IMR-90 (cell line): ENCODE data around the gene RPS6KA4. TPM values are rescaled to one million over a fixed set of nuclear protein-coding genes. Genes with fewer than 3 reads are reported as not detected.

ENCODE experiments used
- ATAC-seq: fragments of 200-7000 bp; cut with Tn5 transposase; 2 replicates; pipeline ENCODE4 v1.9.1; 2020; ENCODE audit warnings: low read depth, mild to moderate bottlenecking, moderate library complexity
- BruUV-seq: library from RNA; stranded (reverse); fragments of 400-500 nt; replicated peaks from 2 replicates; lab custom pipeline; 2021; lab: Mats Ljungman, UMichigan
- CTCF ChIA-PET: fragments of 300-600 bp; formaldehyde crosslinking; extraction: SDS; loops from one replicate; lab custom pipeline; 2021; ENCODE audit warnings: antibody characterized with exemption; lab: Yijun Ruan, JAX
- POLR2A ChIA-PET: fragments of 300-600 bp; sonication (Branson Sonifier 250); formaldehyde crosslinking; loops from one replicate; lab custom pipeline; 2022; ENCODE audit warnings: antibody characterized with exemption; ENCODE audit not compliant: unreplicated experiment; lab: Charles Lee
- DNase-seq: peaks from one replicate; pipeline ENCODE4 v3.0.0; 2013
- H2AFZ ChIP-seq: replicated peaks from 2 replicates; pipeline ENCODE3; 2013; ENCODE audit warnings: low read length, mild to moderate bottlenecking; ENCODE audit not compliant: poor library complexity
- H2AK5ac ChIP-seq: 2 replicates; pipeline ENCODE4 v1.6.1; 2013; ENCODE audit warnings: low read depth, low read length, inconsistent platforms
- H2AK9ac ChIP-seq: replicated peaks from 2 replicates; pipeline ENCODE3; 2013; ENCODE audit warnings: mild to moderate bottlenecking, low read depth, low read length, moderate library complexity; ENCODE audit not compliant: poor library complexity
- H2BK120ac ChIP-seq: 2 replicates; pipeline ENCODE4 v1.6.1; 2013; ENCODE audit warnings: low read depth, low read length, inconsistent platforms
- H2BK15ac ChIP-seq: 3 replicates; pipeline ENCODE4 v1.6.1; 2013; ENCODE audit warnings: low read depth, low read length, inconsistent platforms
- H2BK20ac ChIP-seq: 2 replicates; pipeline ENCODE4 v1.6.1; 2013; ENCODE audit warnings: low read depth, mild to moderate bottlenecking, inconsistent platforms, low read length, moderate library complexity
- H2BK5ac ChIP-seq: 2 replicates; pipeline ENCODE4 v1.6.1; 2013; ENCODE audit warnings: mild to moderate bottlenecking, low read depth, low read length, inconsistent platforms; ENCODE audit not compliant: poor library complexity, severe bottlenecking
- H3K14ac ChIP-seq: replicated peaks from 2 replicates; pipeline ENCODE4 v1.6.1; 2013; ENCODE audit warnings: low read depth, low read length, inconsistent platforms
- H3K18ac ChIP-seq: 2 replicates; pipeline ENCODE4 v1.6.1; 2013; ENCODE audit warnings: low read depth, low read length, control low read depth
- H3K23ac ChIP-seq: 2 replicates; pipeline ENCODE4 v1.6.1; 2013; ENCODE audit warnings: low read depth, low read length, inconsistent platforms
- H3K27ac ChIP-seq: 2 replicates; pipeline ENCODE4 v1.5.1; 2013; ENCODE audit warnings: mild to moderate bottlenecking, control low read depth, low read length; ENCODE audit not compliant: insufficient read depth
- H3K27me3 ChIP-seq: 2 replicates; pipeline ENCODE4 v1.6.1; 2013; ENCODE audit warnings: low read length; ENCODE audit not compliant: control insufficient read depth, insufficient read depth
- H3K36me3 ChIP-seq: 2 replicates; pipeline ENCODE4 v1.6.1; 2013; ENCODE audit warnings: low read length, mixed read lengths; ENCODE audit not compliant: control insufficient read depth, insufficient read depth
- H3K4ac ChIP-seq: 2 replicates; pipeline ENCODE4 v1.6.1; 2013; ENCODE audit warnings: low read depth, low read length, inconsistent platforms
- H3K4me1 ChIP-seq: 2 replicates; pipeline ENCODE4 v1.6.1; 2013; ENCODE audit warnings: low read length, mixed read lengths; ENCODE audit not compliant: control insufficient read depth, insufficient read depth
- H3K4me2 ChIP-seq: 2 replicates; pipeline ENCODE4 v1.6.1; 2013; ENCODE audit warnings: low read depth, mild to moderate bottlenecking, control low read depth, low read length, moderate library complexity
- H3K4me3 ChIP-seq: 2 replicates; pipeline ENCODE4 v1.5.1; 2013; ENCODE audit warnings: low read depth, mild to moderate bottlenecking, control low read depth, low read length, moderate library complexity; ENCODE audit not compliant: insufficient read depth
- H3K56ac ChIP-seq: 2 replicates; pipeline ENCODE4 v1.6.1; 2013; ENCODE audit warnings: low read length, inconsistent platforms; ENCODE audit not compliant: insufficient read depth; ENCODE audit errors: extremely low read depth
- H3K79me1 ChIP-seq, 2 experiments: 2 replicates each; pipeline ENCODE4 v1.6.1; 2013; ENCODE audit warnings: low read length in 2 of 2, inconsistent platforms in 1 of 2, low read depth in 1 of 2
- H3K9ac ChIP-seq: 2 replicates; pipeline ENCODE4 v1.6.1; 2013; ENCODE audit warnings: low read depth, low read length, control low read depth
- H3K9me1 ChIP-seq: 2 replicates; pipeline ENCODE4 v1.6.1; 2013; ENCODE audit warnings: low read length, inconsistent platforms; ENCODE audit not compliant: insufficient read depth
- H3K9me3 ChIP-seq: 2 replicates; pipeline ENCODE4 v1.6.1; 2013; ENCODE audit warnings: low read length; ENCODE audit not compliant: control insufficient read depth, insufficient read depth
- H4K20me1 ChIP-seq: 2 replicates; pipeline ENCODE4 v1.6.1; 2013; ENCODE audit warnings: low read length, inconsistent platforms; ENCODE audit not compliant: insufficient read depth
- H4K5ac ChIP-seq: 2 replicates; pipeline ENCODE4 v1.6.1; 2013; ENCODE audit warnings: mild to moderate bottlenecking, low read depth, low read length, control low read depth
- H4K8ac ChIP-seq, 2 experiments: 2 replicates each; pipeline ENCODE4 v1.6.1; 2013; ENCODE audit warnings: low read depth in 2 of 2, low read length in 2 of 2, control low read depth in 1 of 2, inconsistent platforms in 1 of 2
- H4K91ac ChIP-seq: 2 replicates; pipeline ENCODE4 v1.6.1; 2013; ENCODE audit warnings: low read depth, low read length, inconsistent platforms; ENCODE audit not compliant: insufficient read depth
- RAD21 ChIP-seq: IDR thresholded peaks from 2 replicates; pipeline ENCODE4 v1.6.1; 2012; ENCODE audit warnings: low read length, improper control_type of control experiment
- WGBS, 2 experiments: methylation state at CpG; one replicate each; pipeline versions ENCODE4 v1.1.5 to v1.1.7; 2013; ENCODE audit warnings: missing lambda C conversion rate in 2 of 2; ENCODE audit not compliant: insufficient read length in 1 of 2; ENCODE audit errors: extremely low coverage in 2 of 2; 5-methylcytosine and 5-hydroxymethylcytosine counted together
- dilution Hi-C: fragments of 300-500 bp; cut with HindIII; formaldehyde crosslinking; loops from one replicate; pipeline ENCODE4 v1.14.3; 2018; ENCODE audit warnings: low sequenced_read_pairs; ENCODE audit not compliant: unreplicated experiment
- in situ Hi-C: fragments of 300-500 bp; cut with MboI; formaldehyde crosslinking; loops from 3 replicates; pipeline ENCODE4 v1.14.3; 2019; ENCODE audit warnings: low sequenced_read_pairs, inconsistent platforms, mixed read lengths
- intact Hi-C: fragments of 100-400 bp; cut with micrococcal nuclease; formaldehyde crosslinking; loops from 2 replicates; pipeline ENCODE4 v1.10.0; 2022
- polyA plus RNA-seq, 3 experiments: library from polyadenylated mRNA; depleted of rRNA; stranded (reverse); fragments of >200 nt; gene quantifications; 2 replicates each; pipeline ENCODE4 v1.2.3, GENCODE V29; 2012; ENCODE audit warnings: low replicate concordance in 1 of 3
- total RNA-seq: library from RNA; depleted of rRNA; stranded (reverse); fragments of >200 nt; gene quantifications from 2 replicates; pipeline ENCODE4 v1.2.3, GENCODE V29; 2012
- TF ChIP-seq, protein P1 (sequence below): fragments of 150-350 bp; IDR thresholded peaks from 2 replicates; pipeline ENCODE4 v1.6.1; 2017; ENCODE audit warnings: mild to moderate bottlenecking, antibody characterized with exemption, low read length, low read depth
- TF ChIP-seq, protein P2 (sequence below): conservative IDR thresholded peaks from 2 replicates; pipeline ENCODE4 v1.5.1; 2012; ENCODE audit warnings: mild to moderate bottlenecking, low read depth, low read length, improper control_type of control experiment

Gene RPS6KA4
- total and polyA plus RNA-seq, 2 of the 4 experiments (the other 2 are of a cell fraction) = 38.8 to 52.9 TPM

DNA sequence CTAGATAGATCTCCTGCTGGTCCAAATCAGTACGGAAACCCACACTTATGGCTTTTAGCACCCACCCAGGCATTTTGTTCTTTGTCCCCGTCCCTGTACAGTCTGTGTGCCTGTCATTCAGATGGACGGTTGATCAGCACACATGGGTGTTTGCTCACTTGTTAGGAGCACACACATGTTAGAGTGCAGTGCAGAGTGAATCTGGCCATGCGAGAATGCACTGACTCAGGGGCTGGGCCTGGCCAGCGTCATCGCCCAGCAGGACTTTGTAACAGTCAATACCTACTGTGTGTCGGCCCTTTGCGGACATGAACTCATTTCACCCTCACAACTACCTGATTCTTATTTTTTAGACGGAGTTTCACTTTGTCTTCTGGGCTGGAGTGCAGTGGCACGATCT lies 3.4 kb downstream of the RPS6KA4 start:
- intact Hi-C loops = no loop called here
- H3K9me1 ChIP-seq = peaks cover 17% of the 10 kb centered on the region
- no peak overlapping the region for H2BK5ac ChIP-seq
- H3K9me3 ChIP-seq = no peaks in the 10 kb centered on the region
- ATAC-seq (no peak), DNase-seq (no peak)
- H3K27me3 ChIP-seq = no peaks in the 10 kb centered on the region
- TF ChIP-seq, protein P1, sequence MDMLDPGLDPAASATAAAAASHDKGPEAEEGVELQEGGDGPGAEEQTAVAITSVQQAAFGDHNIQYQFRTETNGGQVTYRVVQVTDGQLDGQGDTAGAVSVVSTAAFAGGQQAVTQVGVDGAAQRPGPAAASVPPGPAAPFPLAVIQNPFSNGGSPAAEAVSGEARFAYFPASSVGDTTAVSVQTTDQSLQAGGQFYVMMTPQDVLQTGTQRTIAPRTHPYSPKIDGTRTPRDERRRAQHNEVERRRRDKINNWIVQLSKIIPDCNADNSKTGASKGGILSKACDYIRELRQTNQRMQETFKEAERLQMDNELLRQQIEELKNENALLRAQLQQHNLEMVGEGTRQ = no peak
- TF ChIP-seq, protein P2, sequence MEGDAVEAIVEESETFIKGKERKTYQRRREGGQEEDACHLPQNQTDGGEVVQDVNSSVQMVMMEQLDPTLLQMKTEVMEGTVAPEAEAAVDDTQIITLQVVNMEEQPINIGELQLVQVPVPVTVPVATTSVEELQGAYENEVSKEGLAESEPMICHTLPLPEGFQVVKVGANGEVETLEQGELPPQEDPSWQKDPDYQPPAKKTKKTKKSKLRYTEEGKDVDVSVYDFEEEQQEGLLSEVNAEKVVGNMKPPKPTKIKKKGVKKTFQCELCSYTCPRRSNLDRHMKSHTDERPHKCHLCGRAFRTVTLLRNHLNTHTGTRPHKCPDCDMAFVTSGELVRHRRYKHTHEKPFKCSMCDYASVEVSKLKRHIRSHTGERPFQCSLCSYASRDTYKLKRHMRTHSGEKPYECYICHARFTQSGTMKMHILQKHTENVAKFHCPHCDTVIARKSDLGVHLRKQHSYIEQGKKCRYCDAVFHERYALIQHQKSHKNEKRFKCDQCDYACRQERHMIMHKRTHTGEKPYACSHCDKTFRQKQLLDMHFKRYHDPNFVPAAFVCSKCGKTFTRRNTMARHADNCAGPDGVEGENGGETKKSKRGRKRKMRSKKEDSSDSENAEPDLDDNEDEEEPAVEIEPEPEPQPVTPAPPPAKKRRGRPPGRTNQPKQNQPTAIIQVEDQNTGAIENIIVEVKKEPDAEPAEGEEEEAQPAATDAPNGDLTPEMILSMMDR = no peak
- no peak for TF ChIP-seq RAD21
- no peak overlapping the region for H4K91ac ChIP-seq
- H4K5ac ChIP-seq = no peak overlapping the region
- CTCF ChIA-PET = no interaction called here
- H3K14ac ChIP-seq = no peak overlapping the region
- no peak overlapping the region for H2AK9ac ChIP-seq
- BruUV-seq = no TSS peak
- in situ Hi-C loops = no loop called here
- no peak overlapping the region for H2BK15ac ChIP-seq
- no peak overlapping the region for H3K9ac ChIP-seq
- H3K79me1 ChIP-seq = peaks cover 8 to 73% of the 10 kb centered on the region in 2 experiments
- dilution Hi-C loops = no loop called here
- no peak overlapping the region for H3K4me2 ChIP-seq
- no peak overlapping the region for H3K56ac ChIP-seq
- H2AK5ac ChIP-seq = no peak overlapping the region
- H3K23ac ChIP-seq = no peak overlapping the region
- H3K18ac ChIP-seq = no peak overlapping the region
- H2AFZ ChIP-seq = no peak overlapping the region
- POLR2A ChIA-PET = no interaction called here
- H3K4ac ChIP-seq = no peak overlapping the region
- no peak overlapping the region for H2BK20ac ChIP-seq
- H3K36me3 ChIP-seq = peaks cover 41% of the 10 kb centered on the region
- no peaks in the 10 kb centered on the region for H4K20me1 ChIP-seq
- WGBS, 2 experiments = 95% methylated on average over 6 of the region's 10 CpGs; no CpG with 5 or more reads in 1 of the 2 experiments
- no peak overlapping the region for H3K27ac ChIP-seq
- H3K4me1 ChIP-seq = peaks cover 21% of the 10 kb centered on the region
- no peak overlapping the region for H2BK120ac ChIP-seq
- H4K8ac ChIP-seq = no peak overlapping the region
- no peak overlapping the region for H3K4me3 ChIP-seq
